ENCODE data around the gene KANSL3.

Gene KANSL3

DNA sequence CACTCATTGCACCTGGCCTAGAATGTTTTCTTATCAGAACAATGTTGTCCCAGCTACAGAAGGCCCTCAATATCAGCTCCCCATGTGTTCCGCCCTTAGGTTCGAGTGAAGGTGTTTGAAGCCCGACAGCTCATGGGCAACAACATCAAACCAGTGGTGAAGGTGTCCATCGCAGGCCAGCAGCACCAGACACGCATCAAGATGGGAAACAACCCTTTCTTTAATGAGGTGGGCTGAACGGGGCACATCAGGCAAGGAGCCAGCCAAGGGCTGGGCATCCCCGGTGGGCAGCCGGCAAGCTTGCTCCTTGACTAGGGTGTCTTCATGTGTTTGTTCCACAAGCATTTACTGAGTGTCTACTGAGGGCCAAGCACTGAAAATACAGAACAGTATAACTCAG lies 13.7 kb upstream of the KANSL3 start:
- no peak for DNase-seq

- DNase-seq, result no peak
These were observed 11.2 kb upstream of the KANSL3 start for GRCh38 chr2:96649342-96649741.

- no peak for DNase-seq
These were observed 10.3 kb upstream of the KANSL3 start for GRCh38 chr2:96648306-96648930.

DNA sequence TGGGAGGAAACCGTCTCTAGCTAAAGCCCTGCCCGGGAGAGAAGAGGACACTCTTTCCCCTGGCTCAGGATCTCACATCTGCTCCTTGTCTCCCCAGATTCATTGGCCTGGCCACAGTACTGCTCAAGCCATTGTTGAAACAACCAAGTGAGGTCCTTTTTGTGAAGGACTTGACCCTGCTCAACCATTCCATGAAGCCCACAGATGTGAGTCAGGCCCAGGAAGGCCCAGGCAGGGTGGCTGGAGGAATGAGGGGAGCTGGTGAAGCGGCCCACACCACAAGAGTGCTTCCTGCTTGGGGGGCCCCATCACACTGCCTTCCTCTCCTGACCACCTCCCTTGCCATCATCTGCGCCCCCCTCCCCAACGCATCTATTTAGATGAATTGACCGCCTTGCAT lies 9.6 kb upstream of the KANSL3 start:
- DNase-seq, result no peak

DNA sequence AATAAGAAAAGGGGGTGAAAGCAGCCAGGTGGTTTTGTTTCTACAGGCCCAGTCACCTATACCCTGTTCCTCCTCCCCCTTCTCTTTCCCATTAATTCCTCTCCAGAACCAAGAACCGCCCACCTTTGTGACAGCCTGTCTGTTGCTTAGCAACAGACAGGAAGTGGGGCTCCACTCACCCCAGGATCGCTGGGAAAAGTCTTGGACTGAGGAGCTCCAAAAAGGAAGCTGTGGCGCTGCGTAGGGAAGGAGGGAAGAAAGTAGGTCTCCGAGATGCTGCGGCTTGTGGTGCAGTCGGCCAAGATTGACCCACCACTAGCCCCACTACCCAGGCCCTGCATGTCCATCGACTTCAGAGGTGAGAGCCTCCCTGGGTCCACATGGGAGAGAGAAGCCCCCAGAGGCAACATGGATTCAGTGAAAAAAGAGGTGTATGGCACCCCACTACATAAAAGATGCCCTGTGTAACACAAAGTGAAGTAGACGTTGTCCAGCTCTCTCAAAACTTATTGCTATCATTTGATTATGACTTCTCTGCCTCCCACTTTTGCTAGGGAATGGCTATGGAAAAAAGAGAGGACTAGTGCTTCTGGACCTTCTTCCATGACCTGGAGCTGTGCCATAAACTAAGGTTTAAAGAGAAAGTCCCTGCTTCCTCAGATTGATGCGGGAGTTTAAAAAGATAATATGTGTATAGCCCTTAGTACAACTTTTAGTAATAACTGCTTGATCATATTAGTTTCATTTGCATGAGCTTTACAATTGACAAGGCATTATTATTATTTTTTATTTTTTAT lies 4.7 kb upstream of the KANSL3 start, which contains the start of gene FER1L5:
FER1L5 (plus strand) TSS at position 201 of the 797 bp plus-strand sequence; CDS start at position 274, 73 bp downstream.
- DNase-seq, result no peak

GRCh38 chr2:96637385-96638143 lies 548 bp downstream of the KANSL3 start:
- DNase-seq, result peak; percentile 59

GRCh38 chr2:96636551-96637171 lies 1.5 kb downstream of the KANSL3 start:
- DNase-seq, result no peak

- no peak for DNase-seq
These were observed 4.5 kb downstream of the KANSL3 start for GRCh38 chr2:96633641-96634040.

- no peak for DNase-seq
These were observed 6.2 kb downstream of the KANSL3 start for GRCh38 chr2:96631804-96632435.

GRCh38 chr2:96626553-96626942 lies 11.6 kb downstream of the KANSL3 start:
- DNase-seq, result no peak

DNA sequence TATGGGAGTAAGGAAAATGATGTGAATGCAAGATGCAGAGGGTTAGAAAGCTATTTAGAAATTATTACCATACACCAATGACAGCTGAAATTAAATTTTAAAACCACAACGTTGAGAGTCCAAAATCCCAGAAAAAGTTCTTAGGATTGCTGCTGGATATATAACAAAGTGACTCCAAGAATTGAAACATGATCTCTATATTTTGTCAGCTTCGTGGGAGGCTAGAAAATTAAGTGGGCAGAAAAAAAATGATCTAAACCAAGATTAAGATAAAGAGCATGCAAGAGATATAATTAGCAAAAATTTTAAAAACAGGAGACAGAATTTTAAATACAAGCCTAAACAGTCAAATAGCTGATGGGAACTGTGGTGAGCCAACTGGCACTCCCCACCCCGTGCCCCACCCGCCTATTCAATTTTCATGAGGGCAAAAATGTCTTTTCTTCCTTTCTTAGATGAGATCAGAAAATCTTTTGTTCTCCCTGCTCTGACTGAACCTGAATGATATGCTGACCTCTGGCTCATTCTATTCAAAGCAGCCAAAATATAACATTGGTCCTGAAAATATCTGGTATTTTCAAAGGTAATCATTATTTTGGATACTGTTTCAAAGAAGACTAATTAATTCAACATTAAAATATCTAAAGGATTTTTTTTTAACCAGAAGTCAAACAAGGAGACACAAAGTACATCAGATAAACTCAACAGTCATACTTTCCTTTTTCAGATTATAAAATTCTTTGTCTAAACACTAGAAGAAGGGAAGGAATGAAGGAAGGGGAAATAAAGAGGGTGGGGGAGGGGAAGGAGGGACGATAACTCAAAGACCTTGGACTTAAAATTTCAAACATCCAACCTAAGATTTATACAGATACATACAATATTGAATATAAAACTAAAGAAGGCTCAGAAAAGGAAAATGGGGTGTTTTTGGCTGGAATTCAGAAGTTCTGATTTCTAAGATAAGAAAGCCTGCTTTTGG lies 12.2 kb downstream of the KANSL3 start:
- DNase-seq, result no peak

- DNase-seq, result no peak
These were observed 15.0 kb downstream of the KANSL3 start for GRCh38 chr2:96623116-96623515.

DNA sequence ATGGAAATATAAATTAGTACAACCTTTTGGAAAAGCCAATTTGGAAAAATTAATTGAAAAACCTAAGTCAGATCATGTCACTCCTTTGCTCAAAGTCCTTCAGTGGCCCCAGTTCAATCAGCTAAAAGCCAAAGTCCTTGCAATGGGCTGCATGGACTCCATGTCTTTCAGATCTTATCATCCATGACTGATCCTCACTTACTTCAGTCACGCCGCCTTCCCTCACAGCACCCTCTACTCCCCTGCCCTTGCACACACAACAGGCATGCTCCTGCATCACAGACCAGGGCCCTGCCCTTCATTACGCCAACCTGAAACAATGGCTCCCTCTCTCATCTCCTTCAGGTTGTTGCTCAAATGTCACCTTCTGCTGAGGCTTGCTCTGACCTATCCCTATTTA lies 15.6 kb downstream of the KANSL3 start:
- DNase-seq, result no peak

DNA sequence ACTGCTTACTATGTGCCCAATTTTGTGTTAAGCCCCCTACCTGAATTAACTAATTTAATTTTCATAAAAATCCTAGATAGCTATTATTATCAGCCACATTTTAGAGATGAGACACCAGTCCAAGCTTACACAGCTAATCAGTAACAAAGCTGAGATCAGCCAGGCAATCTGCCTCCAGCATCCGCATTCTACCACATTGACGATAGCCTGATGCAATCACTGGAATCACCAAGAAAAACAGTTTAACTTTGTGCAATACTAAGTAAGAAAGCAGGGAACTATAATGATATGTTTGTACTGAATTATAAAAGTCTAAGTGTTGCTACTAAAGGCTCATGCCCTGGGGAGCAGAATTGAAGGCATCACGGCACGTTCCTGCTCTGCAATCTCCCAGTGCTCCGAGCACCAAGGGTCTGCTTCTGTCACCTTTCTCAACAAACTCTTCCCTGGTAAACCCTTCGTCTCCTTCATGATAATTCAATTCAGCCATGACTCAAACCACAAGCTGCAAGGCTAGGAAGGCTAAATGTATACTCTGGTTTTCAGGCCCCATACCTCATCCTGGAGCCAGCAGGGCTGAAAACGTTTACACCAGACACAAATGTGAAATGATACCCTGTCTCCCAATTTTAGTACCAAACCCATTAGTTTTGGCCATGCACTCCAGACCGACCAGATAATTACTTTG lies 19.4 kb downstream of the KANSL3 start:
- DNase-seq, result no peak

GRCh38 chr2:96617012-96617411 lies 21.1 kb downstream of the KANSL3 start:
- DNase-seq, result no peak

GRCh38 chr2:96616535-96616934 lies 21.6 kb downstream of the KANSL3 start:
- no peak for DNase-seq

- DNase-seq, result no peak
These were observed 22.0 kb downstream of the KANSL3 start for GRCh38 chr2:96616128-96616527.

DNA sequence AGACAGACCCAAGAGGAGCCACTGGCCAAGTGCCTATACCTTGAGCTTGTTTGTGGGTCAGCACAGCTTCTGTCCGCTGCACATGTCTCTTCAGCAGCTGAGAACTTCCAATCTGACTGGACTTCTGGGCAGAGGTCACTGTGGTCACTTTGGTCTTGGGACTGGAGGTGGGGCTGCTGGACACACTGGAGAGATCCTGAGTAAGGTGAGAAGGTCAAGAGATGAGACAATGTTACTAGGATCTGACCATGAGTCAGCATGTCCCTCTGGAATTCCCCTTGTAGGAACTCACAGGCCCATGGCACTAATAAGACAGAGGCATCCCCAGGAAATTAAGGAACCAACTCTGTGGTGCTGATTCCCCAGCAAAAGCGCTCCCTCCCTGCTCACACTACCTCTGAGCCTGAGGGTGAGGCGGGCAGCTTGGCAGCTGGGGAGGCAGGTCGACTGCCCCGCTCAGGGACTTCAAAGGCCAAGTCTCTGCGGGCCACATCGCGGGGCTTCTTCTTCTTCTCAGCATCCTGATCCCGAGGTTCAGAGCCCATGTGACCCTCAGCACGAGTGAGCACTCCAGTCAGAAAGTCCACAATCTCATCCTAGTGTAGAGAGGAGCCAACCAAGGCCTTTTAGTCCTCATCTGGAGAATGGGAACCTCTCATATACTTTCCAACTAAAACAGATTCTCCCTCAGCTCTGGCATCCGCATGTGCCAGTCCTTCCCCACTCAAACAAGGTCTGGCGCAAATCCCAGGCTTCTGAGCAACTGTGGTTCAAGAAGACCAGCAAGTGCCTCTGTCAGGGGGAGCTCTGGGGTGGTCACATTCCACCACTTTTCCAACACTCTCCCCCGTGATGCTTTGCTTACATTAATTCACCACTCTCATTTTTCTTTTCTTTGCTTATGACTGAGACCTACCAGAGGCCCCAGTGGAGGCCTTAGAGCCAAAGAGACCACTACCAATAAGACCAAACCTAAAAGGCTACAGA lies 29.4 kb downstream of the KANSL3 start:
- no peak for DNase-seq

- DNase-seq, result no peak
These were observed 34.0 kb downstream of the KANSL3 start for GRCh38 chr2:96604104-96604503.

Data from NCI-H345 (cell line).